ENCODE results near the gene ANGPTL8. TPM values are rescaled to one million over a fixed set of nuclear protein-coding genes. Genes with fewer than 3 reads are reported as not detected.

ANGPTL8 gene
- total RNA-seq, 1 experiment from 2014 or later, result not detected

- H3K4me1 ChIP-seq (ENCODE audit: insufficient read depth, low read length, poor library complexity, severe bottlenecking), result peaks cover 5% of the 10 kb centered on the region
- CTCF ChIA-PET, result interaction anchor here (0.6 kb wide), 1 partner anchor 124 kb away, joined by 4 read pairs; no protein-coding TSS in a partner anchor
- BruUV-seq (replicated peaks), result no TSS peak
These were observed 34.6 kb downstream of the ANGPTL8 start for GRCh38 chr19:11273989-11274388.

GRCh38 chr19:11274533-11275086 lies 35.2 kb downstream of the ANGPTL8 start:
- Histone ChIP-seq H3K36me3 (ENCODE audit: insufficient read depth, low read length, poor library complexity, severe bottlenecking) (no peaks in the 10 kb centered on the region), H3K27ac (ENCODE audit: low read depth, low read length, poor library complexity, severe bottlenecking) (no peak overlapping the region), H3K4me1 (ENCODE audit: insufficient read depth, low read length, poor library complexity, severe bottlenecking) (no peaks in the 10 kb centered on the region), H3K27me3 (replicated peaks; ENCODE audit: insufficient read depth, low read depth, low read length, poor library complexity) (no peaks in the 10 kb centered on the region), H3K4me3 (ENCODE audit: low read depth, low read length, poor library complexity, severe bottlenecking) (no peak overlapping the region), H3K9me3 (ENCODE audit: low read depth, low read length, poor library complexity, severe bottlenecking) (no peaks in the 10 kb centered on the region)
- BruUV-seq (replicated peaks), result no TSS peak
- intact Hi-C loops (cut with micrococcal nuclease; ENCODE audit: unreplicated experiment), result no loop called here
- POLR2A ChIA-PET (ENCODE audit: low non-redundant PET), result no interaction called here
- CTCF ChIA-PET, result interaction anchor here (0.6 kb wide), 1 partner anchor 124 kb away, joined by 4 read pairs; no protein-coding TSS in a partner anchor
- TF ChIP-seq EZH2 (IDR thresholded peaks at IDR 0.05; ENCODE audit: borderline replicate concordance, low read depth, low read length, poor library complexity, severe bottlenecking) (no peak), CTCF (conservative IDR thresholded peaks at IDR 0.05; ENCODE audit: low read depth, low read length) (no peak)
- no peak for DNase-seq (ENCODE audit: low spot score)

More at GRCh38 chr19:11273989-11274388, 34.6 kb downstream of the ANGPTL8 start:
- no peak for TF ChIP-seq EZH2 (IDR thresholded peaks at IDR 0.05; ENCODE audit: borderline replicate concordance, low read depth, low read length, poor library complexity, severe bottlenecking)
- TF ChIP-seq CTCF (conservative IDR thresholded peaks at IDR 0.05; ENCODE audit: low read depth, low read length), result no peak
- no peak for DNase-seq (ENCODE audit: low spot score)
- Histone ChIP-seq H3K27ac (ENCODE audit: low read depth, low read length, poor library complexity, severe bottlenecking) (no peak overlapping the region), H3K36me3 (ENCODE audit: insufficient read depth, low read length, poor library complexity, severe bottlenecking) (no peaks in the 10 kb centered on the region), H3K27me3 (replicated peaks; ENCODE audit: insufficient read depth, low read depth, low read length, poor library complexity) (no peaks in the 10 kb centered on the region), H3K4me3 (ENCODE audit: low read depth, low read length, poor library complexity, severe bottlenecking) (no peak overlapping the region), H3K9me3 (ENCODE audit: low read depth, low read length, poor library complexity, severe bottlenecking) (no peaks in the 10 kb centered on the region)
- intact Hi-C loops (cut with micrococcal nuclease; ENCODE audit: unreplicated experiment), result no loop called here
- POLR2A ChIA-PET (ENCODE audit: low non-redundant PET), result no interaction called here

- no peak for DNase-seq (ENCODE audit: low spot score)
- no peaks in the 10 kb centered on the region for H3K4me1 ChIP-seq (ENCODE audit: insufficient read depth, low read length, poor library complexity, severe bottlenecking)
- POLR2A ChIA-PET (ENCODE audit: low non-redundant PET), result interaction anchor here (0.7 kb wide), 1 partner anchor 207 kb away, joined by 10 read pairs; no protein-coding TSS in a partner anchor
- no TSS peak for BruUV-seq (replicated peaks)
- H3K27ac ChIP-seq (ENCODE audit: low read depth, low read length, poor library complexity, severe bottlenecking), result no peak overlapping the region
- CTCF ChIA-PET, result interaction anchor here (0.5 kb wide), 1 partner anchor 65 kb away, joined by 6 read pairs; no protein-coding TSS in a partner anchor
- intact Hi-C loops (cut with micrococcal nuclease; ENCODE audit: unreplicated experiment), result no loop called here
- H3K36me3 ChIP-seq (ENCODE audit: insufficient read depth, low read length, poor library complexity, severe bottlenecking), result no peaks in the 10 kb centered on the region
- TF ChIP-seq EZH2 (IDR thresholded peaks at IDR 0.05; ENCODE audit: borderline replicate concordance, low read depth, low read length, poor library complexity, severe bottlenecking) (no peak), CTCF (conservative IDR thresholded peaks at IDR 0.05; ENCODE audit: low read depth, low read length) (no peak)
- H3K27me3 ChIP-seq (replicated peaks; ENCODE audit: insufficient read depth, low read depth, low read length, poor library complexity), result no peaks in the 10 kb centered on the region
- H3K4me3 ChIP-seq (ENCODE audit: low read depth, low read length, poor library complexity, severe bottlenecking), result no peak overlapping the region
- H3K9me3 ChIP-seq (ENCODE audit: low read depth, low read length, poor library complexity, severe bottlenecking), result no peaks in the 10 kb centered on the region
These were observed 39.3 kb downstream of the ANGPTL8 start for GRCh38 chr19:11278670-11279069.

All from A673 (cell line).